Amniotic epithelial cell (primary cell): ENCODE results near the gene TMCC1.
"Not testable (repeated sequence)": the region's sequence is repeated elsewhere in the genome, so short reads cannot be mapped to it uniquely, and the experiment has no call there.

Source experiments
- DNase-seq: peaks from one replicate; pipeline ENCODE4 v3.0.0-alpha.2; 2010; ENCODE audit warnings: low read depth

The TMCC1 gene

GRCh38 chr3:129727707-129728106, 165.8 kb downstream of the TMCC1 start:
- no peak for DNase-seq

DNA sequence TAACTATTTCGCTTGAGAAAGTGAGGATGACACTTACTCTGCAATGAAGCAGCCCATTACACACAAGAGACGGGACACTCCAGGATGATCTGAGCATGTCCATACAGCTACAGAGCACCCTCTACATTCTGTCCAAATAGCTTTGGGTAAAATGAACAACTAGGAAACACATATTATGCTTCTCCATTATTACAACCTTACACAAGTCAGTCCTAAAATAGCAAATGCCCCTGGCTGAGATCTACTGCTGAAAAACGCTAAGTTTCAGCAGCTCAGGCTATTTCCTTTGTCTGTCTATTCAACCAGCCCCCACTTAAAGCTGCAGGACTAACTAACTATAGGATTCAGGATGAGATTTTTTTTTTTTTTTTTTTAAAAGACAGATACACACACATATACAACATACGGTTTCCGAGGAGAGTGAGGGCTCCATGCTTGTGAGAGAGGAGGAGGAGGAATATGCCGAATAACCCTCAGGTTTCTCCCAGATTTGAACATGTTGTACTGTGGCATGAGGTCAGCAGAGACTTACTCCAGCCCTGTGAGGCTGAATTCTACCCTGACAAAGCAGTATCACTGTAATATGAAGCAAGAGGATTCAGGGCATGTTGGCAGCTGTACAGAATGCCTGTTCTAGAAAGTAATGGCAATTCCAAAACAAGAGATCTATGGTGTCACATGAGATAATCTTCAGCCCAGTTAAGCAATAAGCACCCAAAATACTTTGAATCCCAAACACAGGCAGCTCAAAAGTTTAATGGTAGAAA, 169.8 kb downstream of the TMCC1 start:
- DNase-seq, result peak; percentile 92

GRCh38 chr3:129722527-129722926, 171.0 kb downstream of the TMCC1 start:
- DNase-seq, result no peak

DNA sequence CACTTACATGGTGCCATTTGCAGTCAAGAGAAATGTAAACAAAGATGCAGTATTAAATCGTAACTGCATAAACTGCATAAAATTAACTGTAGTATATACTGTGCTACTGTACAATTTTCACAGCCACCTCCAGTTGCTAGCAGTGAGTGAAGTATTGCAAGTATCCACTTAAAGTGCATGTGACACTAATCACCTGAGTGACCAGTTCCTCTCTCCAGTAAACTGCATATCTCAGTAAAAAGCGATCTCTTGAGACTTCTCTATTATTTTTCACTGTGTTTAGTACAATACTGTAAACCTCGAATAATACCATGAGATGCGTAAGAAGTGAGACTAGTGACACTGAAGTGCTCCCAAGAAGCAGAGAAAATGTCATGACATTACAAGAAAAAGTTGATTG, 175.3 kb downstream of the TMCC1 start:
- DNase-seq, result no peak

DNA sequence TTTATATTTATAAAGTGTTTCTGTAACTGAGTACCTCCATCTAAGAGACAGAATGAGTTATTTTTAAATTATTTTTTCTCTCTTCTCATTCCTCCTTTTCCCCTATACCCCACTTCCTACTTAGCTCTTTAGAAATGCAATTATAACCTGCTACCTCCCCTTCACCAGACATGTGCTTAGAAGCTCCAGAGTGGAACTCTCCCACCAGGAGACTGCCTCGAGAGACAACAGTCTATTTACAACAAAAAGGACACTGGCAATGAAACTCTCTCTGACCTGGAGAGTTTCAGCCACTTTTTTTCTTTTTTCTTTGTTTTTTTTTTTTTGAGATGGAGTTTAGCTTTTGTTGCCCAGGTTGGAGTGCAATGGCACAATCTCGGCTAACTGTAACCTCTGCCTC, 177.7 kb downstream of the TMCC1 start:
- no peak for DNase-seq

DNA sequence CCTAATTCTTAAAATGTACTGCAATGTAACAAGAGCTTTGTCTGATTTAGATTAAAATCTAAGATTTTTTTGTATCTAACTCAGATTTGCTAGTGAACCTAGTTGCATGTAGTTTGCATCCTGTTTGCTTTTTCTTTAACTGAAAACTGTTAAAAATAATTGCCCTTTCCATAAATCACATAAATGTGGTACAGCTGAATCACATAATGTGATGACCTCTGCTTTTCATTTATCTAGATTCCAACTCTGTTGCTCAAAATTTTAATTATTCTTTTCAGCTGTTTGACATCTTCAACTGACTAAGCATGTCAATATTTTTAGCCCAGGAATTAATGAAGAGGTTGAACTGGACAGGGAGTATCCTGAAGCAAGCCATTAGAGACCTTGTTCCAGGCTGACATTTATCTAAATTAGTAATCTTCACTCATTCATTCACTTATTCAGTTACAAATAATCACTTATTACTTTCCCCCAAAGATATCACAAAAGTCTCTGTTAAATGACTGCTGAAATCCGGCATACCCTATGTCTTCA, 185.1 kb downstream of the TMCC1 start:
- DNase-seq, result no peak

DNA sequence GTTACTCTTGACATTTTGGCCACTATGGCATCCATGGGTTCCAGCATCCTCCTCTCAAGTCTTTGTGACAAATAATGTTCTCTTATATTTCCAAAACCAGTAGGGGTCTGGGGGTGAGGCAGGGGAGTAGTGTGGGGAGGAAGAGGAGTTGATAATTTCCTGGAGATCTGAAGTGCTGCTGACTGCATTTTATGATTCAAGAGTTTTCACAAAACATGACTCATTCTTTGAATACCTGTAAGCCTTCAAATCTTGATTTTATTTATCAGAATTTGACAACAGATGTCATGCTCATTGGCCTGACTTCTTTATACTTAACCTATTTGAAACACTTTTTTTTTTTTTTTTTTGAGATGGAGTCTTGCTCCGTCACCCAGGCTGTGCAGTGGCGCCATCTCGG, 188.2 kb downstream of the TMCC1 start:
- DNase-seq, result no peak

DNA sequence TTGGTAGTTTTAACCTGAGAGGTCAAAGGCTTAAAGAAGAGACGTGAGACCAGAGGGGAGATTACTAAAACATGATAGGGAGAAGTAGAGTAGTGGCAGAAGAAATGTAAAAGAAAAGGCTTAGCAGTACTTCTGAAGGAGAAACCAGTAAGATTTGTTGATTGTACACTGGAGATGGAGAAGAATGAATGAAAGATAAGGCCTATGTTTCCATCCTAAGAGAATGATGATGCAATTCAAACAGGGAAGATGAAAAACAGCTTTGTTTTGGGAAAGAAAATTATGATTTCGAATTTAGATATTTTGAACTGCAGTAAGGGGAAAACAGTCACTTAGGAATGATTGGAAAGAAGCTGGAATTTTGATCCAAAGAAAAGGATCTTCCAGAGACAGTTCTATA, 189.6 kb downstream of the TMCC1 start:
- peak; percentile 62 for DNase-seq

- DNase-seq, result peak; percentile 47
Observed at GRCh38 chr3:129702934-129703712, 190.4 kb downstream of the TMCC1 start.

- DNase-seq, result no peak
Observed at GRCh38 chr3:129701161-129701560, 192.3 kb downstream of the TMCC1 start.

DNA sequence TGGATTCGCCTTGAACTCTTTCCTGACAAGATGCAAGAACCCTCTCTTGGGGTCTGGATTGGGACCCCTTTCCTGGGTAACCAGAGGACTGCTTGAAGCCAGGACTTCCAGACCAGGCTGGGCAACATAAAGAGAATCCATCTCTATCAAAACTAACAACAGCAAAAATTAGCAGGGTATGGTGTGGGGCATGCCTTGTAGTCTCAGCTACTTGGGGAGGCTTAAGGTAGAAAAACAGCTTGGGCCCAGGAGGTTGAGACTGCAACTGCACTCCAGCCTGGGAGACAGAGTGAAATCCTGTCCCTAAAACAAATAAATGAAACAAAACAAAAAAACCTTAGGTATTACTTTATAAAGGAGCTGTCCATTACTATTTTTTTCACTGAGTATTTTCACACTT, 193.9 kb downstream of the TMCC1 start:
- no peak for DNase-seq

GRCh38 chr3:129699199-129699598, 194.3 kb downstream of the TMCC1 start:
- no peak for DNase-seq

DNA sequence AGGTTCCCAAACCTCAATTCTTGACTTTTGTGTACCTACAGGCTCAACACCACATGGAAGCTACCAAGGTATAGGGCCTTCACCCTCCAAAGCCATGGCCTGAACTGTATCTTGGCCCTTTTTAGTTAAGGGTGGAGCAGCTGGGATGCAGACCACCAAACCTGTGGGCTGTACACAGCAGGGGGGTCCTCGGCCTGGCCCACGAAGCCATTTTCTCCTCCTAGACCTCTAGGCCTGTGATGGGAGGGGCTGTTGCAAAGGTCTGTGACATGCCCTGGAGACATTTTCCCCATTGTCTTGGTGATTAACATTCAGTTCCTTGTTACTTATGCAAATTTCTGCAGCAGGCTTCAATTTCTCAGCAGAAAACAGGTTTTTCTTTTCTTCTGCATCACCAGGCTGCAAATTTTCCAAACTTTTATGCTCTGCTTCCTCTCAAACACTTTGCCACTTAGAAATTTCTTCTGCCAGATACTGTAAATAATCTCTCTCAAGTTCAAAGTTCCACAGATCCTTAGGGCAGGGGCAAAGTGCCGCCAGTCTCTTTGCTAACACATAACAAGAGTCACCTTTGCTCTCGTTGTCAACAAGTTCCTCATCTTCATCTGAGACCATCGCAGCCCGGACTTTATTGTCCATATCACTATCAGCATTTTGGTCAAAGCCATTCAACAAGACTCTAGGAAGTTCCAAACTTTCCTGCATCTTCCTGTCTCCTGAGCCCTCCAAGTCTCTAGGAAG, 196.1 kb downstream of the TMCC1 start:
- no peak for DNase-seq

- DNase-seq, result not testable (repeated sequence)
Observed at GRCh38 chr3:129696430-129696829, 197.1 kb downstream of the TMCC1 start.

DNA sequence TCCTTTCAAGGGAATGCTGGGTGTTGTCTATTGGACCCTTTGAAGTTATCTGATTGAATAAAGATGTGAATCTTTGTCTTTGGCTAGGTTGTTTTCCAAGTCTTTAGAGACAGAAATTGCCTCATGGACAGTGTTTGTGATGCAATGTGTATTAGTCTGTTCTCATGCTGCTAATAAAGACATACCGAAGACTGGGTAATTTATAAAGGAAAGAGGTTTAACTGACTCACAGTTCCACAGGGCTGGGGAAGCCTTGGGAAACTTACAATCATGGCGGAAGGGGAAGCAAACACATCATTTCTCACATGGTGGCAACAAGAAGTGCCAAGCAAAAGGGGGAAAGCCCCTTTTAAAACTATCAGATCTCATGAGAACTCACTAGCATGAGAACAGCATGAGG, 198.3 kb downstream of the TMCC1 start:
- peak; percentile 96 for DNase-seq

GRCh38 chr3:129694228-129694627, 199.3 kb downstream of the TMCC1 start:
- DNase-seq, result no peak

GRCh38 chr3:129692743-129693142, 200.8 kb downstream of the TMCC1 start:
- no peak for DNase-seq

GRCh38 chr3:129690963-129691362, 202.5 kb downstream of the TMCC1 start:
- no peak for DNase-seq

GRCh38 chr3:129690406-129690805, 203.1 kb downstream of the TMCC1 start:
- peak; percentile 72 for DNase-seq

DNA sequence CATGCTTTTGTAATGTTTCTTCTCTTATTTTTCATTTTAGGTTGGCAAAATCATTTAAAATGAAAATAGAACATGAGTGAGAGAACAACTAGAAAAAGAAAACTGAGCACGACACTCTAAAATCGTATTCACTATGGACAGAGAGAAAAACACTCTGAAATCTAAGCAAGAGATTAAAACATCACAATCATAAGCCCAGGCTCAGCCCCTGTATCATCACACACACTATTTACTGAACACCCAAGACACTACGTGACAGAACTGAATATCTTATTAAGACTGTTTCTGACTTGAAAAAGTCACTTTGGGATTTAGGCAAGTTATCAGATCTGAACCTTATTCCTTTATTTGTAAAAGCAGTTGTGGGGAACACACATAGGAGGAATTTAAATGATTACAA, 204.5 kb downstream of the TMCC1 start:
- no peak for DNase-seq

- peak; percentile 56 for DNase-seq
Observed at GRCh38 chr3:129688271-129688895, 205.1 kb downstream of the TMCC1 start.

DNA sequence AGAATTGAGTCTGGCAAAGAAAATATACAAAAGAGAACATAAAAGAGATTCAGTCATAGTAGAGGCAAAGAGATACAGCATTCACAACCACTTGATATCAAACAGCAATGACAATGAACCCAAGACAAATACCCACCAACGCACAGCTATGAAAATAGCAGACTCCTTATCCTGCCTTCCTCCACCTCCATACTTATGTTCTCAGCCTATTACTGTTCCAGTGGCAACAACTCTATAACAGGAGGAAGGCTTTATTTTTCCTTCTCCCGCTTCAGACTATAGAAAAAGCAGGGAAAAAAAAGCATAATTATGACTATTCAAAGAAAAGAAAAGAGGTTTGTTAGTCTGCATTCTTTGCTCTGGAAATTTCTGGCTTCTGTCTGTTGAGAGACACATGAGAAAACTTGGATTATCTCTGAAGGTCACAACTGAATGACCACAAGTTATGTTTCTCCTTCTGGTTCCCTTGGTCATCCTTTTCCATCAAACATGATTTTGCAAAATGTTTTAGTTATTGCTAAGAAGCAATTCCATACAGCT, 205.9 kb downstream of the TMCC1 start:
- peak; percentile 52 for DNase-seq
